ENCODE measurements around the gene SLC6A3. TPM values are rescaled to one million over a fixed set of nuclear protein-coding genes. Genes with fewer than 3 reads are reported as not detected.

The SLC6A3 gene
- total and polyA plus RNA-seq, 2 of the 13 experiments (the other 11 are each of a cell fraction or from before 2014, with no cell fraction given): 0.01 TPM; not detected in 1

- in situ Hi-C loops (cut with HindIII; ENCODE audit: extremely low pct_ligation_motif_present, low pct_unique_long_range_greater_than_20kb) (no loop called here), intact Hi-C loops (cut with micrococcal nuclease; ENCODE audit: unreplicated experiment) (no loop called here)
- peaks cover 15 to 68% of the 10 kb centered on the region in 2 experiments for H3K27me3 ChIP-seq (ENCODE audit: control insufficient read depth in 1 of 2, insufficient read depth in 2 of 2, low read length in 2 of 2)
- WGBS (ENCODE audit: low lambda C conversion rate): 47% methylated on average over 1 of the region's 3 CpGs
- no peak for ATAC-seq
- no peak overlapping the region for H3K4me2 ChIP-seq (ENCODE audit: low read depth, low read length)
- ChIA-PET CTCF (ENCODE audit: low intra/inter-chr PET ratio, low total read pairs) (no interaction called here), POLR2A (no interaction called here)
- no peak for DNase-seq (ENCODE audit: low spot score)
- FAIRE-seq: no peak
- no peaks in the 10 kb centered on the region; the same call in 1 of the 2 replicates for H4K20me1 ChIP-seq (ENCODE audit: insufficient read depth, low read length)
- H3K4me3 ChIP-seq (replicated peaks in 1 of 3; ENCODE audit: insufficient read depth in 1 of 3, low read depth in 2 of 3, low read length in 3 of 3): no peak overlapping the region
- TF ChIP-seq NFE2L2 (IDR thresholded peaks at IDR 0.05; ENCODE audit: low read length): no peak
- no peak for TF ChIP-seq PPARG (CRISPR knock-in tag; conservative IDR thresholded peaks at IDR 0.05)
- TF ChIP-seq DZIP1 (CRISPR knock-in tag; IDR thresholded peaks at IDR 0.05): no peak
- no peak for TF ChIP-seq FOXO1 (CRISPR knock-in tag; IDR thresholded peaks at IDR 0.05)
- TF ChIP-seq ZNF224 (CRISPR knock-in tag; IDR thresholded peaks at IDR 0.05): no peak
- TF ChIP-seq SCMH1 (CRISPR knock-in tag; IDR thresholded peaks at IDR 0.05; ENCODE audit: borderline replicate concordance): no peak
- TF ChIP-seq NKX3-1 (CRISPR knock-in tag; IDR thresholded peaks at IDR 0.05): no peak
- TF ChIP-seq LCORL (IDR thresholded peaks at IDR 0.05): no peak
- TF ChIP-seq LCORL (CRISPR knock-in tag; IDR thresholded peaks at IDR 0.05): no peak
- TF ChIP-seq ZNF207 (IDR thresholded peaks at IDR 0.05; ENCODE audit: borderline replicate concordance): no peak
- no peak for TF ChIP-seq ZFP1 (CRISPR knock-in tag; IDR thresholded peaks at IDR 0.05)
- no peaks in the 10 kb centered on the region for H3K36me3 ChIP-seq (replicated peaks in 1 of 2; ENCODE audit: control insufficient read depth in 1 of 2, insufficient read depth in 2 of 2, low read length in 2 of 2)
- H3K79me2 ChIP-seq (ENCODE audit: insufficient read depth, low read length): no peaks in the 10 kb centered on the region
- peaks cover 8% of the 10 kb centered on the region for H3K4me1 ChIP-seq (ENCODE audit: insufficient read depth, low read length)
- H3K27ac ChIP-seq (ENCODE audit: extremely low read length, insufficient read depth, low read length): no peak overlapping the region
- no peak overlapping the region for H3K9ac ChIP-seq (ENCODE audit: insufficient read depth, low read depth, low read length)
- no peak overlapping the region for H2AFZ ChIP-seq (ENCODE audit: low read length)
- BruUV-seq (replicated peaks): no TSS peak
- no peaks in the 10 kb centered on the region for H3K9me3 ChIP-seq (ENCODE audit: low read length)
Measured at GRCh38 chr5:1376981-1377380, 68.3 kb downstream of the SLC6A3 start.
